ENCODE results near the gene TAF11L10.
"Not testable (repeated sequence)": the region's sequence is repeated elsewhere in the genome, so short reads cannot be mapped to it uniquely, and the experiment has no call there.

Gene TAF11L10

GRCh38 chr5:17597728-17598127 lies at the start of gene TAF11L10:
Gene TAF11L10 (minus strand): TSS chr5:17597828.
- DNase-seq (ENCODE audit: low read depth) = not testable (repeated sequence)

- DNase-seq (ENCODE audit: low read depth) = no peak
Observed at GRCh38 chr5:17634160-17634559, 36.5 kb upstream of the TAF11L10 start, which contains the start of gene TAF11L14. Gene TAF11L14 (plus strand): TSS chr5:17634460.

- DNase-seq (ENCODE audit: low read depth) = not testable (repeated sequence)
Observed at GRCh38 chr5:17631788-17632187, 34.2 kb upstream of the TAF11L10 start, which contains the start of gene TAF11L13. Gene TAF11L13 (plus strand): TSS chr5:17632088.

GRCh38 chr5:17625686-17626085 lies 28.1 kb upstream of the TAF11L10 start:
- no peak for DNase-seq (ENCODE audit: low read depth)

- no peak for DNase-seq (ENCODE audit: low read depth)
Observed at GRCh38 chr5:17620627-17621026, 23.0 kb upstream of the TAF11L10 start.

GRCh38 chr5:17619354-17619753 lies 21.7 kb upstream of the TAF11L10 start:
- DNase-seq (ENCODE audit: low read depth) = no peak

- DNase-seq (ENCODE audit: low read depth) = no peak
Observed at GRCh38 chr5:17614872-17615605, 17.4 kb upstream of the TAF11L10 start.

- DNase-seq (ENCODE audit: low read depth) = not testable (repeated sequence)
Observed at GRCh38 chr5:17610092-17610491, 12.5 kb upstream of the TAF11L10 start, which contains the start of gene TAF11L12. Gene TAF11L12 (plus strand): TSS chr5:17610392.

- DNase-seq (ENCODE audit: low read depth) = not testable (repeated sequence)
Observed at GRCh38 chr5:17607461-17607860, 9.8 kb upstream of the TAF11L10 start.

GRCh38 chr5:17604951-17605350 lies 7.3 kb upstream of the TAF11L10 start:
- no peak for DNase-seq (ENCODE audit: low read depth)

GRCh38 chr5:17603880-17604279 lies 6.3 kb upstream of the TAF11L10 start, which contains the start of gene TAF11L11:
Gene TAF11L11 (plus strand): TSS chr5:17604183.
- not testable (repeated sequence) for DNase-seq (ENCODE audit: low read depth)

GRCh38 chr5:17594255-17594654 lies 3.4 kb downstream of the TAF11L10 start, which contains the start of gene TAF11L9:
Gene TAF11L9 (minus strand): TSS chr5:17594394.
- DNase-seq (ENCODE audit: low read depth) = not testable (repeated sequence)

GRCh38 chr5:17590860-17591259 lies 6.8 kb downstream of the TAF11L10 start, which contains the start of gene TAF11L8:
Gene TAF11L8 (minus strand): TSS chr5:17590960.
- DNase-seq (ENCODE audit: low read depth) = not testable (repeated sequence)

- DNase-seq (ENCODE audit: low read depth) = not testable (repeated sequence)
Observed at GRCh38 chr5:17585658-17586057, 12.0 kb downstream of the TAF11L10 start, which contains the start of gene TAF11L7. Gene TAF11L7 (minus strand): TSS chr5:17585758.
